Lung (tissue), 13 donors: ENCODE results near the gene ENTPD6. TPM values are rescaled to one million over a fixed set of nuclear protein-coding genes. Genes with fewer than 3 reads are reported as not detected.
A peak's percentile ranks its signal among the peaks of the same experiment; 100 is the strongest.

ENCODE experiments used
- ATAC-seq: fragments of 200-7000 bp; cut with Tn5 transposase; one replicate; pipeline ENCODE4 v1.9.1; 2020; ENCODE audit warnings: moderate number of reproducible peaks; ENCODE audit not compliant: insufficient read depth, low FRiP score
- DNase-seq, 3 donors: peaks; one replicate each; pipeline ENCODE4 v3.0.0-alpha.2; 2013 to 2017
- H3K27ac ChIP-seq, 2 donors: one replicate each; pipeline ENCODE4 v1.5.1; 2013; ENCODE audit warnings: mild to moderate bottlenecking in 2 of 2, moderate library complexity in 2 of 2, control low read depth in 1 of 2, inconsistent platforms in 1 of 2, low read depth in 1 of 2, low read length in 1 of 2
- H3K27me3 ChIP-seq, 3 donors: one replicate each; pipeline ENCODE4 v1.5.1; 2013; ENCODE audit warnings: low read length in 2 of 3; ENCODE audit not compliant: control insufficient read depth in 3 of 3, insufficient read depth in 3 of 3
- H3K36me3 ChIP-seq, 4 donors: one replicate each; pipeline ENCODE4 v1.5.1; 2013; ENCODE audit warnings: low read length in 4 of 4, mild to moderate bottlenecking in 1 of 4, moderate library complexity in 1 of 4; ENCODE audit not compliant: control insufficient read depth in 4 of 4, insufficient read depth in 4 of 4
- H3K4me1 ChIP-seq, 5 donors: one replicate each; pipeline ENCODE4 v1.5.1; 2013; ENCODE audit warnings: low read length in 5 of 5, mild to moderate bottlenecking in 2 of 5, moderate library complexity in 1 of 5; ENCODE audit not compliant: control insufficient read depth in 5 of 5, insufficient read depth in 5 of 5
- H3K4me3 ChIP-seq: one replicate; pipeline ENCODE4 v1.5.1; 2013; ENCODE audit warnings: mild to moderate bottlenecking, control low read depth, moderate library complexity
- H3K9ac ChIP-seq, 2 donors: one replicate each; pipeline ENCODE4 v1.5.1; 2013; ENCODE audit warnings: low read length in 2 of 2, control low read depth in 1 of 2; ENCODE audit not compliant: insufficient read depth in 1 of 2
- H3K9me3 ChIP-seq, 4 donors: one replicate each; pipeline ENCODE4 v1.5.1; 2013; ENCODE audit warnings: low read length in 3 of 4, mild to moderate bottlenecking in 1 of 4, moderate library complexity in 1 of 4; ENCODE audit not compliant: control insufficient read depth in 4 of 4, insufficient read depth in 3 of 4
- WGBS, 2 donors: extraction: QIAGEN DNeasy Blood & Tissue Kit; methylation state at CpG; one replicate each; pipeline ENCODE4 v1.1.7; 2013; 5-methylcytosine and 5-hydroxymethylcytosine counted together
- polyA plus RNA-seq, 2 donors: library from polyadenylated mRNA; stranded (reverse); fragments of 200-250 nt; gene quantifications; one replicate each; pipeline ENCODE4 v1.2.1, GENCODE V29; 2013
- small RNA-seq: library from RNA; depleted of rRNA; stranded (forward); fragments of <200 nt; gene quantifications from one replicate; pipeline ENCODE3, GENCODE V24; 2014; ENCODE audit warnings: low replicate concordance
- total RNA-seq, 2 donors: library from RNA; depleted of rRNA in 1 of 2; stranded (reverse); fragments of >200 nt in 1 of 2; gene quantifications; one replicate each; pipeline ENCODE4 v1.2.1, GENCODE V29; 2014 to 2021
- TF ChIP-seq, protein P1 (sequence below): IDR thresholded peaks from 2 replicates; pipeline ENCODE4 v1.5.1; 2012; ENCODE audit warnings: mild to moderate bottlenecking; ENCODE audit errors: control extremely low read depth, extremely low read depth
- donor health status: control.
- donor health status: control.
- donor health status: Bipolar disorder and iron deficiency.
- donor health status: healthy.
- donor health status: DM: yes; HTN: yes; CAD: no.

Gene ENTPD6
- total and polyA plus RNA-seq, 4 donors, result 33.8 to 78.8 (median 52.2) TPM

DNA sequence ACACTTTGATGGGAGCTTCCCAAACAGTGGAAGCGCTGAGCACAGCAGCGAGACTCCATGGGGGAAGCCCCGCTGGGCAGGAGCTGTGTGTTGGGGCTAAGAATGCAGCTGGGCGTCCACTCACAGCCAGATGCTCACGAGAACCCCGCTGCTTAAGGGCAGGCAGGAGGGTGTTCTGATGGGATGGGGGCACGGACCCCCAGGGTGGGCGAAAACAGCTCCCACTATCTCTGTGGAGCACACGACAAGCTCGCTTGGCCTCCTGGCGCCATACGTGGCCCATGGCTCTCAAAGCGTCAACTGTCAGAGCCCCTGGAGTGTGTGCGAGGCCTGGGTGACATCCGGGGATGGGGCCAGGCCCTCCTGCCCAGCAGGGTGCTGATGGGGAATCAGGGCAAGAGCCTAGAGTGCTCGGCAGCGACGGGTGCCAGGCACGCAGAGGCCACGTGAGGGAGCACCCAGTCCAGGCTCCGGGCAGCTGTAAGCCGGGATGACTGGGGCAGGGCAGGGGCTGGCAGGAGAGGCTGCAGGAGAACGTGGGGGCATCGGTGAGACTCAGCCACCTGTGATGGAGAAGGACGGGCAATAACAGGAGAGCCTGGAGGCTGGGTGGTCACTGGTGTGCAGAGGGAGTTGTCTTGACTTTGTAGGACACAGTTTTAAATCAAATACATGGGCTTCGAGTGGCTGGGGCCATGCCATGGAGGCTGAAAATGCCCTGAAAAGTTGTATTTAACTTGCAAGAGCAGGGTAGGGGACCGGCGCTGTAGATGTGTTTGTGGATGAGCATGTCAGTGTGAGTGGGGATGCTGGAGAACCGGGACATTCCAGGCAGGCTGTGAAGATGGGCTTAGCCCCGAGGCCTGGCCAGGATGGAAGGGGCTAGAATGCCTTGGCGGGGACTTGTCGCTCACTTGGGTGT lies 79.6 kb downstream of the ENTPD6 start:
- TF ChIP-seq, protein P1, sequence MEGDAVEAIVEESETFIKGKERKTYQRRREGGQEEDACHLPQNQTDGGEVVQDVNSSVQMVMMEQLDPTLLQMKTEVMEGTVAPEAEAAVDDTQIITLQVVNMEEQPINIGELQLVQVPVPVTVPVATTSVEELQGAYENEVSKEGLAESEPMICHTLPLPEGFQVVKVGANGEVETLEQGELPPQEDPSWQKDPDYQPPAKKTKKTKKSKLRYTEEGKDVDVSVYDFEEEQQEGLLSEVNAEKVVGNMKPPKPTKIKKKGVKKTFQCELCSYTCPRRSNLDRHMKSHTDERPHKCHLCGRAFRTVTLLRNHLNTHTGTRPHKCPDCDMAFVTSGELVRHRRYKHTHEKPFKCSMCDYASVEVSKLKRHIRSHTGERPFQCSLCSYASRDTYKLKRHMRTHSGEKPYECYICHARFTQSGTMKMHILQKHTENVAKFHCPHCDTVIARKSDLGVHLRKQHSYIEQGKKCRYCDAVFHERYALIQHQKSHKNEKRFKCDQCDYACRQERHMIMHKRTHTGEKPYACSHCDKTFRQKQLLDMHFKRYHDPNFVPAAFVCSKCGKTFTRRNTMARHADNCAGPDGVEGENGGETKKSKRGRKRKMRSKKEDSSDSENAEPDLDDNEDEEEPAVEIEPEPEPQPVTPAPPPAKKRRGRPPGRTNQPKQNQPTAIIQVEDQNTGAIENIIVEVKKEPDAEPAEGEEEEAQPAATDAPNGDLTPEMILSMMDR, result no peak
- H3K4me3 ChIP-seq, result no peak overlapping the region
- ATAC-seq, result no peak
- peak overlapping the region in 1 of 2 donors; percentile 78 for H3K27ac ChIP-seq
- no peaks in the 10 kb centered on the region for H3K9me3 ChIP-seq
- peaks cover 0 to 74% (median 20%) of the 10 kb centered on the region in 4 donors for H3K36me3 ChIP-seq
- no peaks in the 10 kb centered on the region for H3K4me1 ChIP-seq
- no peaks in the 10 kb centered on the region for H3K27me3 ChIP-seq
- H3K9ac ChIP-seq, result no peak overlapping the region
- DNase-seq, result peak in 1 of 3 donors; percentile 9
- 94 to 97% methylated on average over 32 of the region's 32 CpGs for WGBS, 2 donors

DNA sequence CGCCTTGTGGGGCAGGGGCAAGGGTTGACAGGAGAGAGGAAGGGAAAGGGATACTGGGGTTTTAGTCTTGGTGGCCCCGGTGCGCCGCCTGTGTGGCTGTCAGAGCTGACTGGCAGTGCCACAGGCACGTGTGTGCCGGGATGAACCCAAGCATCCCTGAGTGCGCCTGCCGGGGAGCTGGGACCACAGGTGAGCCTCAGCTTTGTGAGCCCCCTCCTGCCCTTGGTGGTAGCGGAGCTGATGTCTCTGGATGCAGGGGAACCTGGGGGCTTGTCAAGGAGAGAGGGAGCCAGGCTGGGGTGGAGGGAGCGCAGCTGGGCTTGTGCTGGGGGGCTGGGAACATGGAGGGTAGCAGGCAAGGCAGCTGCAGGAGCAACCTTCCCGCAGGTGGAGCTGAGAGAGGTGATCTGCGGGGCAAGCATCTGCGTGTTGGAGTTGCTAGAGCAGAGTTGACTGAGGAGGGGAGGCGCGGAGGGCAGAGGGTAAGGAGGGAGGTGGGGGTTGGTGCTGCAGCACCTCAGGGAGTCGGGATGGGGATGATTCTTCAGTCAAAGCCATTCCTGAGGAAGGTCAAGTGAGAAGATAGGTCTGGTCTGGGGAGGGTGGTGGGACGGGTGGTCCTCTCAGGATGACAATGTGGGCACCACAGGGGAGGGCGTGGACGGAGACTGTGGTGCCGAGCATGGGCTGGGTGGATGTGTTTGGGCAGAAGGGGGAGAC lies 80.5 kb downstream of the ENTPD6 start:
- ATAC-seq, result no peak
- TF ChIP-seq, protein P1, result no peak
- Histone ChIP-seq H3K9ac (no peak overlapping the region), H3K9me3 (no peaks in the 10 kb centered on the region), H3K36me3 (peaks cover 0 to 80% (median 20%) of the 10 kb centered on the region in 4 donors), H3K27me3 (no peaks in the 10 kb centered on the region), H3K27ac (peak overlapping the region in 1 of 2 donors; percentile 15), H3K4me1 (no peaks in the 10 kb centered on the region), H3K4me3 (no peak overlapping the region)
- WGBS, 2 donors, result 95 to 97% methylated on average over 17 to 20 of the region's 20 CpGs
- peak in 1 of 3 donors; percentile 4 for DNase-seq

Small RNAs within 50 kb of the gene (small RNA-seq; reads per million reads assigned to genes)
- gene AL035252.4, result not detected
- not detected for gene AL121772.2
- gene RF00019, result not detected

Other genes with a start within 250 kb of the ENTPD6 start
- 1 to 10 TPM; 4.7 to 5.0 TPM for gene CST7, start 246.4 kb upstream of the ENTPD6 start, total RNA-seq
- gene CST7, start 246.4 kb upstream of the ENTPD6 start, polyA plus RNA-seq, result 100 to 1,000 TPM in 1 of 2 donors, 10 to 100 TPM in 1; 11.9 to 119 TPM
- 10 to 100 TPM; 52.4 to 73.3 TPM for gene APMAP, start 203.0 kb upstream of the ENTPD6 start, total RNA-seq
- gene APMAP, start 203.0 kb upstream of the ENTPD6 start, polyA plus RNA-seq, result 10 to 100 TPM; 40.8 to 87.0 TPM
- 10 to 100 TPM; 33.6 to 38.9 TPM for gene ACSS1, start 137.6 kb upstream of the ENTPD6 start, total RNA-seq
- 10 to 100 TPM; 15.8 to 20.3 TPM for gene ACSS1, start 137.6 kb upstream of the ENTPD6 start, polyA plus RNA-seq
- gene VSX1, start 113.6 kb upstream of the ENTPD6 start, total RNA-seq, result not detected
- not detected for gene VSX1, start 113.6 kb upstream of the ENTPD6 start, polyA plus RNA-seq
- gene PYGB, start 52.4 kb downstream of the ENTPD6 start, total RNA-seq, result 10 to 100 TPM; 30.3 to 90.3 TPM
- 10 to 100 TPM; 33.0 to 61.6 TPM for gene PYGB, start 52.4 kb downstream of the ENTPD6 start, polyA plus RNA-seq
- gene ABHD12, start 195.1 kb downstream of the ENTPD6 start, total RNA-seq, result 10 to 100 TPM; 34.3 to 58.1 TPM
- 10 to 100 TPM; 38.3 to 51.0 TPM for gene ABHD12, start 195.1 kb downstream of the ENTPD6 start, polyA plus RNA-seq
- 1 to 10 TPM; 3.1 to 3.3 TPM for gene GINS1, start 212.0 kb downstream of the ENTPD6 start, total RNA-seq
- 1 to 10 TPM in 1 of 2 donors, under 1 TPM in 1; 0.87 to 1.7 TPM for gene GINS1, start 212.0 kb downstream of the ENTPD6 start, polyA plus RNA-seq